HEK293 (cell line): ENCODE data around the gene YJU2.
"Not testable (repeated sequence)": the region's sequence is repeated elsewhere in the genome, so short reads cannot be mapped to it uniquely, and the experiment has no call there.

Source experiments
- CTCF ChIA-PET: fragments of 350-600 bp; formaldehyde crosslinking; extraction: SDS; loops from one replicate; lab custom pipeline; 2021; ENCODE audit warnings: antibody characterized with exemption; lab: Yijun Ruan, JAX
- POLR2A ChIA-PET: fragments of 300-600 bp; formaldehyde crosslinking; extraction: SDS; loops from one replicate; lab custom pipeline; 2020; ENCODE audit warnings: antibody characterized with exemption, inconsistent platforms; lab: Yijun Ruan, JAX
- H3K27ac ChIP-seq: fragments of 200-500 bp; sonication (Bioruptor generic); 2 replicates; pipeline ENCODE4 v1.5.1; 2014; ENCODE audit warnings: low read depth, low read length, control low read depth, inconsistent platforms; ENCODE audit errors: extremely low read depth
- H3K36me3 ChIP-seq, 2 experiments: fragments of 200-500 bp in 1 of 2; sonication (Bioruptor generic) in 1 of 2; 1 replicate in 1 of 2; 2 replicates in 1 of 2; pipeline ENCODE4 v1.5.1; 2014 to 2017; ENCODE audit warnings: inconsistent platforms in 2 of 2, low read length in 2 of 2; ENCODE audit not compliant: control insufficient read depth in 2 of 2, insufficient read depth in 1 of 2
- H3K4me1 ChIP-seq: fragments of 200-500 bp; sonication (Bioruptor generic); 2 replicates; pipeline ENCODE4 v1.5.1; 2014; ENCODE audit warnings: mild to moderate bottlenecking, low read length, inconsistent platforms; ENCODE audit not compliant: control insufficient read depth, insufficient read depth
- H3K4me3 ChIP-seq: 2 replicates; pipeline ENCODE4 v1.5.1; 2011; ENCODE audit warnings: low read depth, mild to moderate bottlenecking, control low read depth, low read length, moderate library complexity
- H3K9me3 ChIP-seq: fragments of 200-500 bp; sonication (Bioruptor generic); 2 replicates; pipeline ENCODE4 v1.5.1; 2014; ENCODE audit warnings: low read depth, low read length, inconsistent platforms; ENCODE audit not compliant: control insufficient read depth, insufficient read depth
- SALL2 ChIP-seq: fragments of 450-650 bp; formaldehyde crosslinking; IDR thresholded peaks from 2 replicates; pipeline ENCODE4 v1.5.0; 2017; ENCODE audit warnings: missing biosample characterization, mild to moderate bottlenecking, missing genetic modification characterization, borderline replicate concordance
- ZNF121 ChIP-seq: fragments of 450-650 bp; formaldehyde crosslinking; IDR thresholded peaks from 2 replicates; pipeline ENCODE4 v1.5.1; 2016; ENCODE audit warnings: missing biosample characterization, missing genetic modification characterization
- ZNF362 ChIP-seq: fragments of 450-650 bp; formaldehyde crosslinking; IDR thresholded peaks from 2 replicates; pipeline ENCODE4 v1.5.1; 2016; ENCODE audit warnings: missing biosample characterization, missing genetic modification characterization
- ZNF394 ChIP-seq: fragments of 450-650 bp; formaldehyde crosslinking; IDR thresholded peaks from 2 replicates; pipeline ENCODE4 v1.5.1; 2016; ENCODE audit warnings: missing biosample characterization, missing genetic modification characterization, mild to moderate bottlenecking, moderate library complexity, borderline replicate concordance
- TF ChIP-seq, protein P1 (sequence below): fragments of 450-650 bp; formaldehyde crosslinking; IDR thresholded peaks from 2 replicates; pipeline ENCODE4 v1.5.1; 2016; ENCODE audit warnings: missing biosample characterization, missing genetic modification characterization, borderline replicate concordance

The YJU2 gene

GRCh38 chr19:4229179-4229931 lies 17.5 kb upstream of the YJU2 start, which contains the start of gene EBI3 (continued):
- TF ChIP-seq, protein P1, sequence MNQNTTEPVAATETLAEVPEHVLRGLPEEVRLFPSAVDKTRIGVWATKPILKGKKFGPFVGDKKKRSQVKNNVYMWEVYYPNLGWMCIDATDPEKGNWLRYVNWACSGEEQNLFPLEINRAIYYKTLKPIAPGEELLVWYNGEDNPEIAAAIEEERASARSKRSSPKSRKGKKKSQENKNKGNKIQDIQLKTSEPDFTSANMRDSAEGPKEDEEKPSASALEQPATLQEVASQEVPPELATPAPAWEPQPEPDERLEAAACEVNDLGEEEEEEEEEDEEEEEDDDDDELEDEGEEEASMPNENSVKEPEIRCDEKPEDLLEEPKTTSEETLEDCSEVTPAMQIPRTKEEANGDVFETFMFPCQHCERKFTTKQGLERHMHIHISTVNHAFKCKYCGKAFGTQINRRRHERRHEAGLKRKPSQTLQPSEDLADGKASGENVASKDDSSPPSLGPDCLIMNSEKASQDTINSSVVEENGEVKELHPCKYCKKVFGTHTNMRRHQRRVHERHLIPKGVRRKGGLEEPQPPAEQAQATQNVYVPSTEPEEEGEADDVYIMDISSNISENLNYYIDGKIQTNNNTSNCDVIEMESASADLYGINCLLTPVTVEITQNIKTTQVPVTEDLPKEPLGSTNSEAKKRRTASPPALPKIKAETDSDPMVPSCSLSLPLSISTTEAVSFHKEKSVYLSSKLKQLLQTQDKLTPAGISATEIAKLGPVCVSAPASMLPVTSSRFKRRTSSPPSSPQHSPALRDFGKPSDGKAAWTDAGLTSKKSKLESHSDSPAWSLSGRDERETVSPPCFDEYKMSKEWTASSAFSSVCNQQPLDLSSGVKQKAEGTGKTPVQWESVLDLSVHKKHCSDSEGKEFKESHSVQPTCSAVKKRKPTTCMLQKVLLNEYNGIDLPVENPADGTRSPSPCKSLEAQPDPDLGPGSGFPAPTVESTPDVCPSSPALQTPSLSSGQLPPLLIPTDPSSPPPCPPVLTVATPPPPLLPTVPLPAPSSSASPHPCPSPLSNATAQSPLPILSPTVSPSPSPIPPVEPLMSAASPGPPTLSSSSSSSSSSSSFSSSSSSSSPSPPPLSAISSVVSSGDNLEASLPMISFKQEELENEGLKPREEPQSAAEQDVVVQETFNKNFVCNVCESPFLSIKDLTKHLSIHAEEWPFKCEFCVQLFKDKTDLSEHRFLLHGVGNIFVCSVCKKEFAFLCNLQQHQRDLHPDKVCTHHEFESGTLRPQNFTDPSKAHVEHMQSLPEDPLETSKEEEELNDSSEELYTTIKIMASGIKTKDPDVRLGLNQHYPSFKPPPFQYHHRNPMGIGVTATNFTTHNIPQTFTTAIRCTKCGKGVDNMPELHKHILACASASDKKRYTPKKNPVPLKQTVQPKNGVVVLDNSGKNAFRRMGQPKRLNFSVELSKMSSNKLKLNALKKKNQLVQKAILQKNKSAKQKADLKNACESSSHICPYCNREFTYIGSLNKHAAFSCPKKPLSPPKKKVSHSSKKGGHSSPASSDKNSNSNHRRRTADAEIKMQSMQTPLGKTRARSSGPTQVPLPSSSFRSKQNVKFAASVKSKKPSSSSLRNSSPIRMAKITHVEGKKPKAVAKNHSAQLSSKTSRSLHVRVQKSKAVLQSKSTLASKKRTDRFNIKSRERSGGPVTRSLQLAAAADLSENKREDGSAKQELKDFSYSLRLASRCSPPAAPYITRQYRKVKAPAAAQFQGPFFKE (tag by site-specific recombination), result no peak
- TF ChIP-seq SALL2 (tag by site-specific recombination), result no peak

DNA sequence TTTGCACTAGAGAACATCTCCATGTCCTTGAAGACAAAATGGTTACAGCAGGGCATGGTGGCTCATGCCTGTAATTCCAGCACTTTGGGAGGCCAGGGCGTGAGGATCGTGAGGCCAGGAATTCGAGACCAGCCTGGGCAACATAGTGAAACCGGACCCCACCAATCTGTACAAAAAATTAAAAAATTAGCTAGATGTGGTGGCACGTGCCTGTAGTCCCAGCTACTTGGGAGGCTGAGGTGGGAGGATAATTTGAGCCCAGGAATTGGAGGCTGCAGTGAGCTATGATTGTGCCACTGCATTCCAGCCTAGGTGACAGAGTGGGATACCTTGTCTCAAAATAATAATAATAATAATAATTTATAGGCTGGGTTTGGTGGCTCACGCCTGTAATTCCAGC lies 16.6 kb upstream of the YJU2 start:
- ChIA-PET CTCF (interaction anchor here (0.7 kb wide), 1 partner anchor 14 kb away, joined by 3 read pairs; no protein-coding TSS in a partner anchor), POLR2A (interaction anchor here (0.8 kb wide), 1 partner anchor 245 kb away, joined by 3 read pairs; the partner anchor contains the start of gene EEF2)
- H3K4me1 ChIP-seq, H3K36me3 ChIP-seq, H3K4me3 ChIP-seq, H3K9me3 ChIP-seq, H3K27ac ChIP-seq: not testable (repeated sequence)

GRCh38 chr19:4231521-4231920 lies 15.4 kb upstream of the YJU2 start:
- H3K4me1 ChIP-seq, H3K4me3 ChIP-seq, H3K27ac ChIP-seq, H3K36me3 ChIP-seq, H3K9me3 ChIP-seq: not testable (repeated sequence)
- POLR2A ChIA-PET, result interaction anchor here (0.7 kb wide), 2 partner anchors 90 to 197 kb away, joined by 3 to 5 read pairs; no protein-coding TSS in a partner anchor
- TF ChIP-seq ZNF121 (tag by site-specific recombination), result peak; percentile 92
- CTCF ChIA-PET, result interaction anchor here (0.6 kb wide), 1 partner anchor 25 kb away, joined by 3 read pairs; no protein-coding TSS in a partner anchor

DNA sequence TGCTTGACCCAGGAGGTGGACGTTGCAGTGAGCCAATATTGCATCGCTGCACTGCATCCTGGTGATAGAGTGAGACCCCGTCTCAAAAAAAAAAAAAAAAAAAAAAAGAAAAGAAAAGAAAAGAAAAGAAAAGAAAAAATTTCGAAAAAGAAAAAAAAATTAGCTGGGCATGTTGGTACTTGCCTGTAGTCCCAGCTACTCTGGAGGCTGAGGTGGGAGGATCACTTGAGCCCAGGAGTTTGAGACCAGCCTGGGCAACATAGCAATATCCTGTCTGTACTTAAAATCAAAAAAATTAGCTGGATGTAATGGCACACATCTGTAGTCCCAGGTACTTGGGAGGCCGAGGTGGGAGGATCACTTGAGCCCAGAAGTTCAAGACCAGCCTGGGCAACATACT lies 14.7 kb upstream of the YJU2 start:
- POLR2A ChIA-PET, result interaction anchor here (0.6 to 0.7 kb wide), 5 partner anchors 90 to 355 kb away, joined by 3 to 5 read pairs (median 5); partner anchors contain the start of genes PLIN4 and PLIN5
- CTCF ChIA-PET, result interaction anchor here (0.5 to 2.7 kb wide), 6 partner anchors 8 to 1291 kb away, joined by 3 to 13 read pairs (median 4); partner anchors contain the start of gene YJU2
- not testable (repeated sequence) for H3K27ac ChIP-seq, H3K9me3 ChIP-seq, H3K4me1 ChIP-seq, H3K36me3 ChIP-seq, H3K4me3 ChIP-seq
- TF ChIP-seq ZNF362, result peak; percentile 66
- TF ChIP-seq ZNF394 (tag by site-specific recombination), result peak; percentile 67; the same call in 1 of the 2 replicates
